OCI-LY7 (cell line): ENCODE data around the gene LRRC72. TPM values are rescaled to one million over a fixed set of nuclear protein-coding genes. Genes with fewer than 3 reads are reported as not detected.

Experiments
- BruUV-seq: library from RNA; stranded (reverse); fragments of 400-500 nt; replicated peaks from 2 replicates; lab custom pipeline; 2021; lab: Mats Ljungman, UMichigan
- CTCF ChIA-PET: fragments of 300-600 bp; sonication (Branson Sonifier 250); formaldehyde crosslinking; loops from one replicate; lab custom pipeline; 2022; ENCODE audit warnings: antibody characterized with exemption; ENCODE audit not compliant: unreplicated experiment; lab: Charles Lee
- POLR2A ChIA-PET: fragments of 300-600 bp; sonication (Branson Sonifier 250); formaldehyde crosslinking; loops from one replicate; lab custom pipeline; 2022; ENCODE audit warnings: antibody characterized with exemption; lab: Charles Lee
- DNase-seq: peaks from one replicate; pipeline ENCODE4 v3.0.0-alpha.2; 2015; ENCODE audit warnings: low spot score
- H2AFZ ChIP-seq: fragments of 200-600 bp; sonication (generic), shearing (Covaris generic); 2 replicates; pipeline ENCODE4 v1.6.1; 2014; ENCODE audit warnings: mild to moderate bottlenecking, antibody characterized with exemption, low read length, moderate library complexity
- H3K27ac ChIP-seq: fragments of 200-600 bp; sonication (generic); 2 replicates; pipeline ENCODE4 v1.5.1; 2014; ENCODE audit warnings: mixed run types, low read depth, mild to moderate bottlenecking, moderate library complexity, low read length, inconsistent platforms; ENCODE audit not compliant: poor library complexity, severe bottlenecking
- H3K36me3 ChIP-seq: fragments of 200-600 bp; sonication (generic); 2 replicates; pipeline ENCODE4 v1.6.1; 2014; ENCODE audit warnings: mild to moderate bottlenecking, antibody characterized with exemption, low read length, moderate library complexity, mixed read lengths; ENCODE audit not compliant: insufficient read depth
- H3K4me1 ChIP-seq: fragments of 200-600 bp; sonication (generic); 2 replicates; pipeline ENCODE4 v1.5.1; 2014; ENCODE audit warnings: mild to moderate bottlenecking, low read length; ENCODE audit not compliant: insufficient read depth, poor library complexity, severe bottlenecking
- H3K4me2 ChIP-seq: fragments of 200-600 bp; sonication (generic); 2 replicates; pipeline ENCODE4 v1.6.1; 2014; ENCODE audit warnings: mild to moderate bottlenecking, low read length
- H3K4me3 ChIP-seq: fragments of 200-600 bp; sonication (generic); 2 replicates; pipeline ENCODE4 v1.5.1; 2014; ENCODE audit warnings: mild to moderate bottlenecking, low read depth, low read length; ENCODE audit not compliant: poor library complexity, severe bottlenecking
- H3K79me2 ChIP-seq: fragments of 200-600 bp; sonication (generic); 2 replicates; pipeline ENCODE4 v1.6.1; 2016; ENCODE audit warnings: low read depth, mild to moderate bottlenecking, low read length, moderate library complexity, mixed read lengths; ENCODE audit not compliant: insufficient read depth
- H3K9me2 ChIP-seq: fragments of 200-600 bp; sonication (generic); 2 replicates; pipeline ENCODE4 v1.6.1; 2016; ENCODE audit warnings: mild to moderate bottlenecking, low read length, mixed read lengths; ENCODE audit not compliant: insufficient read depth
- H3K9me3 ChIP-seq: fragments of 200-600 bp; sonication (generic); 2 replicates; pipeline ENCODE4 v1.6.1; 2014; ENCODE audit warnings: mild to moderate bottlenecking, mixed run types, low read length, mixed read lengths
- H4K20me1 ChIP-seq: fragments of 200-600 bp; sonication (generic); 2 replicates; pipeline ENCODE4 v1.6.1; 2014; ENCODE audit warnings: mild to moderate bottlenecking, antibody characterized with exemption, low read length, moderate library complexity, mixed read lengths; ENCODE audit not compliant: insufficient read depth
- EZH2phosphoT487 ChIP-seq: fragments of 200-600 bp; sonication (generic); IDR thresholded peaks from 2 replicates; pipeline ENCODE4 v1.6.1; 2018; ENCODE audit warnings: low read depth, borderline replicate concordance, mild to moderate bottlenecking, mixed run types, antibody characterized with exemption, low read length, moderate library complexity, mixed read lengths
- intact Hi-C: fragments of 100-400 bp; cut with micrococcal nuclease; formaldehyde crosslinking; loops from one replicate; pipeline ENCODE4 v1.10.0; 2022; ENCODE audit not compliant: unreplicated experiment
- total RNA-seq, 2 experiments: library from RNA; depleted of rRNA in 1 of 2; stranded (reverse); fragments of >200 nt in 1 of 2; shearing (Covaris generic) in 1 of 2; gene quantifications; 2 replicates each; pipeline ENCODE4 v1.2.3, GENCODE V29; 2014 to 2022
- TF ChIP-seq, protein P1 (sequence below): fragments of 200-600 bp; sonication (generic); conservative IDR thresholded peaks from 2 replicates; pipeline ENCODE4 v1.5.1; 2014; ENCODE audit warnings: mild to moderate bottlenecking, antibody characterized with exemption, low read length, moderate library complexity, mixed read lengths

LRRC72 gene
- total RNA-seq, 2 experiments from 2014 or later: not detected

DNA sequence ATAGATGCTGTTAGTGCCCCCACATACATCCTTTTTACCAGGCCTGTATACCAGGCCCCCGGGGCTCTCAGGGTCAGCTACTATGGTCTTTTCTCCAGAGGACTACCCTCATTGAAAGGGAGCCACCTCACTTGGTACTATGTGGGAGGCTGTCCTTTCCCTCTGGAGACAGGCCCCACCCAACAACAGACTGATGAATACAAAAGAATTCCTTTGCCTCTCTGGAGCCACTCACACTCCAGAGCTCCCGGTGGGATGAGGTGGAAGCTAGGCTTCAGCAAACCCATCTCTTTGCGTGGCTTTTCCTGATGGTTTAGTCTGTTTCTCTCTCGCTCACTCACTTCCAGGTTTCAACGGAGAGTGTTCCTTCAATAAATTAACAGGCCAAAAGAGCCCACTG is 88.6 kb downstream of the LRRC72 start:
- H3K9me3 ChIP-seq: no peaks in the 10 kb centered on the region
- no peak for DNase-seq
- no peak overlapping the region for H3K4me2 ChIP-seq
- BruUV-seq: no TSS peak
- no peak overlapping the region for H3K4me3 ChIP-seq
- H3K9me2 ChIP-seq: no peaks in the 10 kb centered on the region
- POLR2A ChIA-PET: no interaction called here
- no peak for TF ChIP-seq EZH2phosphoT487
- TF ChIP-seq, protein P1, sequence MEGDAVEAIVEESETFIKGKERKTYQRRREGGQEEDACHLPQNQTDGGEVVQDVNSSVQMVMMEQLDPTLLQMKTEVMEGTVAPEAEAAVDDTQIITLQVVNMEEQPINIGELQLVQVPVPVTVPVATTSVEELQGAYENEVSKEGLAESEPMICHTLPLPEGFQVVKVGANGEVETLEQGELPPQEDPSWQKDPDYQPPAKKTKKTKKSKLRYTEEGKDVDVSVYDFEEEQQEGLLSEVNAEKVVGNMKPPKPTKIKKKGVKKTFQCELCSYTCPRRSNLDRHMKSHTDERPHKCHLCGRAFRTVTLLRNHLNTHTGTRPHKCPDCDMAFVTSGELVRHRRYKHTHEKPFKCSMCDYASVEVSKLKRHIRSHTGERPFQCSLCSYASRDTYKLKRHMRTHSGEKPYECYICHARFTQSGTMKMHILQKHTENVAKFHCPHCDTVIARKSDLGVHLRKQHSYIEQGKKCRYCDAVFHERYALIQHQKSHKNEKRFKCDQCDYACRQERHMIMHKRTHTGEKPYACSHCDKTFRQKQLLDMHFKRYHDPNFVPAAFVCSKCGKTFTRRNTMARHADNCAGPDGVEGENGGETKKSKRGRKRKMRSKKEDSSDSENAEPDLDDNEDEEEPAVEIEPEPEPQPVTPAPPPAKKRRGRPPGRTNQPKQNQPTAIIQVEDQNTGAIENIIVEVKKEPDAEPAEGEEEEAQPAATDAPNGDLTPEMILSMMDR: no peak
- CTCF ChIA-PET: no interaction called here
- intact Hi-C loops: no loop called here
- no peak overlapping the region for H2AFZ ChIP-seq
- no peaks in the 10 kb centered on the region for H3K4me1 ChIP-seq
- H3K27ac ChIP-seq: no peak overlapping the region
- H3K79me2 ChIP-seq: no peaks in the 10 kb centered on the region
- H4K20me1 ChIP-seq: no peaks in the 10 kb centered on the region
- H3K36me3 ChIP-seq: peaks cover 6% of the 10 kb centered on the region; the same call in 1 of the 2 replicates

GRCh38 chr7:16616122-16616521 is 89.5 kb downstream of the LRRC72 start:
- intact Hi-C loops: no loop called here
- no peak for TF ChIP-seq EZH2phosphoT487
- TF ChIP-seq, protein P1: no peak
- H3K4me3 ChIP-seq: no peak overlapping the region
- H2AFZ ChIP-seq: no peak overlapping the region
- H3K9me3 ChIP-seq: no peaks in the 10 kb centered on the region
- H3K4me1 ChIP-seq: no peaks in the 10 kb centered on the region
- H4K20me1 ChIP-seq: no peaks in the 10 kb centered on the region
- DNase-seq: no peak
- H3K9me2 ChIP-seq: no peaks in the 10 kb centered on the region
- no TSS peak for BruUV-seq
- ChIA-PET POLR2A (no interaction called here), CTCF (no interaction called here)
- no peak overlapping the region for H3K4me2 ChIP-seq
- H3K79me2 ChIP-seq: no peaks in the 10 kb centered on the region
- H3K27ac ChIP-seq: no peak overlapping the region
- H3K36me3 ChIP-seq: peaks cover 6% of the 10 kb centered on the region; the same call in 1 of the 2 replicates

- ChIA-PET CTCF (no interaction called here), POLR2A (no interaction called here)
- no peak overlapping the region for H3K4me3 ChIP-seq
These were observed 89.9 kb downstream of the LRRC72 start for GRCh38 chr7:16616542-16616941.

More at GRCh38 chr7:16616542-16616941, 89.9 kb downstream of the LRRC72 start:
- intact Hi-C loops: no loop called here
- no peak for TF ChIP-seq EZH2phosphoT487
- TF ChIP-seq, protein P1: no peak
- Histone ChIP-seq H3K9me2 (no peaks in the 10 kb centered on the region), H3K9me3 (no peaks in the 10 kb centered on the region), H3K79me2 (no peaks in the 10 kb centered on the region), H3K27ac (no peak overlapping the region), H2AFZ (no peak overlapping the region), H3K36me3 (peaks cover 6% of the 10 kb centered on the region; the same call in 1 of the 2 replicates), H3K4me1 (no peaks in the 10 kb centered on the region), H4K20me1 (no peaks in the 10 kb centered on the region), H3K4me2 (no peak overlapping the region)
- no peak for DNase-seq
- no TSS peak for BruUV-seq
